RWPE2 (cell line): ENCODE data around the gene ANGEL2.

Experiments
- ATAC-seq: fragments of 200-7000 bp; cut with Tn5 transposase; 3 replicates; pipeline ENCODE4 v1.9.1; 2021; ENCODE audit warnings: low read depth
- DNase-seq: peaks from one replicate; pipeline ENCODE4 v3.0.0-alpha.2; 2020; ENCODE audit warnings: low spot score
- H3K27ac ChIP-seq: fragments of 450-650 bp; 2 replicates; pipeline ENCODE4 v1.5.1; 2017; ENCODE audit warnings: mild to moderate bottlenecking; ENCODE audit not compliant: poor library complexity, severe bottlenecking
- H3K27me3 ChIP-seq: fragments of 250-450 bp; sonication (Bioruptor Pico); 2 replicates; pipeline ENCODE4 v1.5.1; 2021; ENCODE audit warnings: mild to moderate bottlenecking, moderate library complexity; ENCODE audit not compliant: insufficient read depth, poor library complexity, severe bottlenecking
- H3K36me3 ChIP-seq: fragments of 250-450 bp; sonication (Bioruptor Pico); 2 replicates; pipeline ENCODE4 v1.5.1; 2020; ENCODE audit warnings: low read depth, mild to moderate bottlenecking, moderate library complexity
- H3K4me1 ChIP-seq: fragments of 250-450 bp; sonication (Bioruptor Pico); 2 replicates; pipeline ENCODE4 v1.5.1; 2021; ENCODE audit warnings: mild to moderate bottlenecking, moderate library complexity; ENCODE audit not compliant: insufficient read depth, poor library complexity, severe bottlenecking
- H3K4me3 ChIP-seq: fragments of 250-450 bp; sonication (Bioruptor Pico); 2 replicates; pipeline ENCODE4 v1.5.1; 2021; ENCODE audit warnings: mild to moderate bottlenecking, moderate library complexity; ENCODE audit not compliant: severe bottlenecking
- H3K9me3 ChIP-seq: fragments of 250-450 bp; sonication (Bioruptor Pico); 2 replicates; pipeline ENCODE4 v1.5.1; 2021; ENCODE audit warnings: mild to moderate bottlenecking, moderate library complexity; ENCODE audit not compliant: severe bottlenecking
- TF ChIP-seq, protein P1 (sequence below): fragments of 450-650 bp; IDR thresholded peaks from one replicate; pipeline ENCODE4 v1.5.1; 2017; ENCODE audit warnings: mild to moderate bottlenecking, moderate library complexity; ENCODE audit not compliant: poor library complexity, severe bottlenecking

The ANGEL2 gene

DNA sequence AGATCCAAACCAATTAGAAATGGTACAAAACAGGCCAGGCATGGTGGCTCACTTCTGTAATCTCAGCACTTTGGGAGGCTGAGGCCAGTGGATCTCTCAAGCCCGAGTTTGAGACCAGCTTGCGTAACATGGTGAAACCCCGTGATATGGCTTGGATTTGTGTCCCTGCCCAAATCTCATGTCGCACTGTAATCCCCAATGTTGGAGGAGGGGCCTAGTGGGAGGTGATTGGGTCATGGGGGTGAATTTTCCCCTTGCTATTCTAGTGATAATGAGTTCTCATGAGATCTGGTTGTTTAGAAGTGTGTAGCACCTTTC, 72.3 kb downstream of the ANGEL2 start:
- no peaks in the 10 kb centered on the region for H3K36me3 ChIP-seq
- no peak overlapping the region for H3K4me3 ChIP-seq
- H3K27me3 ChIP-seq, result no peaks in the 10 kb centered on the region
- H3K9me3 ChIP-seq, result no peaks in the 10 kb centered on the region
- H3K27ac ChIP-seq, result no peak overlapping the region
- ATAC-seq, result no peak
- no peak for DNase-seq
- no peaks in the 10 kb centered on the region for H3K4me1 ChIP-seq
- TF ChIP-seq, protein P1, sequence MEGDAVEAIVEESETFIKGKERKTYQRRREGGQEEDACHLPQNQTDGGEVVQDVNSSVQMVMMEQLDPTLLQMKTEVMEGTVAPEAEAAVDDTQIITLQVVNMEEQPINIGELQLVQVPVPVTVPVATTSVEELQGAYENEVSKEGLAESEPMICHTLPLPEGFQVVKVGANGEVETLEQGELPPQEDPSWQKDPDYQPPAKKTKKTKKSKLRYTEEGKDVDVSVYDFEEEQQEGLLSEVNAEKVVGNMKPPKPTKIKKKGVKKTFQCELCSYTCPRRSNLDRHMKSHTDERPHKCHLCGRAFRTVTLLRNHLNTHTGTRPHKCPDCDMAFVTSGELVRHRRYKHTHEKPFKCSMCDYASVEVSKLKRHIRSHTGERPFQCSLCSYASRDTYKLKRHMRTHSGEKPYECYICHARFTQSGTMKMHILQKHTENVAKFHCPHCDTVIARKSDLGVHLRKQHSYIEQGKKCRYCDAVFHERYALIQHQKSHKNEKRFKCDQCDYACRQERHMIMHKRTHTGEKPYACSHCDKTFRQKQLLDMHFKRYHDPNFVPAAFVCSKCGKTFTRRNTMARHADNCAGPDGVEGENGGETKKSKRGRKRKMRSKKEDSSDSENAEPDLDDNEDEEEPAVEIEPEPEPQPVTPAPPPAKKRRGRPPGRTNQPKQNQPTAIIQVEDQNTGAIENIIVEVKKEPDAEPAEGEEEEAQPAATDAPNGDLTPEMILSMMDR, result no peak

DNA sequence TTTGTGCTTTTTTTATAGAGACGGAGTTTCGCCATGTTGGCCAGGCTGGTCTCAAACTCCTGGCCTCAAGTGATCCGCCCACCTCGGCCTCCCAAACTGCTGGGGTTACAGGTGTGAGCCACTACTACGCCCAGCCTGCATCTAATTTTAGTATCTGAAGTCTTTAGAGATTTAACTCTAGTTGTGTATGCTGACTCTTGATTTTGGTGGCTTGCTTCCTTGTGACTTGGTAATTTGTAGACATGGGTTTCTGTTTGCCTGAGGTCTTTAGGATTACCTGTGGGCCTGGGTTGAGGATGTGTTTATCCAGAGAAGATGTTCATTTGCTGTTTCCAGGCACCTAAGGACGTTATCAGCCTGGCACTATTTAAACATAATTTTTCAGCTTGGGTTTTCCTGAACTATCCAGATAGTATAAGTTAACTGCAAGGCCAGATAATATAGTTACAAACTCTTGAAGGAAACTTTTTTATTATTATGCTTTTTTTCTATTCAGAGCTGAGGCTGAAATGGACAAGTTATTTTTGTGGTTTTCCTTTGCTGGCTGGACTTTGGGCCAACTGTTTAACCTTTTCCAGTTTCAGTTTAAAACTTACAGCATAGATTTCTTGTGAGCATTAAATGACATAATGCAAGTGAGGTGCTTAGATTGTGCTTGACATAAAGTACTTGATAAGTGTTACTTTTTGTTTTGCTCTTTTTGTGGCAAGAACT, 72.8 kb downstream of the ANGEL2 start:
- Histone ChIP-seq H3K4me3 (no peak overlapping the region), H3K27ac (no peak overlapping the region)

More for the DNA sequence above, 72.8 kb downstream of the ANGEL2 start:
- ATAC-seq (no peak), DNase-seq (no peak)
- no peaks in the 10 kb centered on the region for H3K4me1 ChIP-seq
- TF ChIP-seq, protein P1, result no peak
- no peaks in the 10 kb centered on the region for H3K9me3 ChIP-seq
- no peaks in the 10 kb centered on the region for H3K27me3 ChIP-seq
- no peaks in the 10 kb centered on the region for H3K36me3 ChIP-seq
